22Rv1 (cell line): ENCODE data around the gene DGKD.

ENCODE experiments used
- H3K27ac ChIP-seq: fragments of 450-650 bp; 2 replicates; pipeline ENCODE4 v1.5.1; 2017
- CTCF ChIP-seq: fragments of 450-650 bp; IDR thresholded peaks from 2 replicates; pipeline ENCODE4 v1.5.1; 2017; ENCODE audit warnings: mild to moderate bottlenecking
- ZFX ChIP-seq: fragments of 450-650 bp; IDR thresholded peaks from 2 replicates; pipeline ENCODE4 v1.6.1; 2017; ENCODE audit warnings: antibody characterized with exemption, borderline replicate concordance

The DGKD gene

GRCh38 chr2:233453111-233453915 lies 99.0 kb downstream of the DGKD start:
- no peak for TF ChIP-seq ZFX
- TF ChIP-seq CTCF = no peak
- H3K27ac ChIP-seq = no peak overlapping the region

DNA sequence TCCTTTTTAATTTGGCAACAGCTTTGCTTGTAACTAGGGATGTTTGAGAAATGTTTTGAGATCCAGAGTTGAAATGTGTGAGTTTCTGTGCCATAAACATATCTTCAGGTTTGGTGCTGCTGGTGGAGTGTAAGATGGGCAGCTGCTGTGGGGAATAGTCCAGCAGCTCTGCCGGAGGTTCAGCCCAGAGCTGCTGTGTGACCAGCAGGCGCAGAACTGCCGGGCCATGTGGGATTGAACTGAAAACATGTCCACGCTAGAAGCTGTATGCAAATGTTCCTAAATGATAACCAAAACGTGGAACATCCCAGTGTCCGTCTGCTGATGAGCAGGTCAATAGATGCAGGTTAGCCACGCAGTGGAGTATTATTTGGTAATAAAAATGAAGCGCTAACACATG lies 99.6 kb downstream of the DGKD start:
- no peak overlapping the region for H3K27ac ChIP-seq
- TF ChIP-seq ZFX (no peak), CTCF (no peak)

- H3K27ac ChIP-seq = no peak overlapping the region
- TF ChIP-seq CTCF (no peak), ZFX (no peak)
Measured at GRCh38 chr2:233455006-233455405, 100.7 kb downstream of the DGKD start.

GRCh38 chr2:233455491-233455890 lies 101.2 kb downstream of the DGKD start:
- no peak overlapping the region for H3K27ac ChIP-seq
- TF ChIP-seq ZFX = no peak
- TF ChIP-seq CTCF = no peak

GRCh38 chr2:233456111-233456510 lies 101.8 kb downstream of the DGKD start:
- TF ChIP-seq CTCF (no peak), ZFX (no peak)
- H3K27ac ChIP-seq = no peak overlapping the region

- TF ChIP-seq CTCF = no peak
- TF ChIP-seq ZFX = no peak
- no peak overlapping the region for H3K27ac ChIP-seq
Measured at GRCh38 chr2:233456934-233457333, 102.6 kb downstream of the DGKD start.

DNA sequence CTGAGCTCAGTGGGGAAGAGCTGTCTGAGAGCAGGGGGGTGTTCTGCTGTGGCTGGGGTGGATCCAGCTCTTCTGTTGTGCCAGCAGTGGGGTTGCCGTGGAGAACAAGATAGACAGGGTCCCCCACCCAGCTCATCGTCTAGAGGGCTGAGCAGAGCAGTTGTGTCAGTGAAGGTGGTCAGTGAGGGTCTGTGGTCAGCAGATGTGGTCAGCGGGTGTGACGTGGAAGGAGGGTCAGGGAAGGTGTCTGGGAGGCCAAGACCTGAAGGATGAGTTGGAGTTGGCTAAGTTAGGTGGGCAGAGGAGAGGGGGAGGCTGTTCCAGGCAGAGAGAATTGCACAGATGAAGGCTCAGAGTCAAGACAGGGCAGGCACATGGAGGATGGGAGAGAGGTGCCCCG lies 103.1 kb downstream of the DGKD start:
- H3K27ac ChIP-seq = no peak overlapping the region
- TF ChIP-seq ZFX (no peak), CTCF (no peak)
